GM19043 (cell line): ENCODE data around the gene PSMD7.
"Not testable (repeated sequence)": the region's sequence is repeated elsewhere in the genome, so short reads cannot be mapped to it uniquely, and the experiment has no call there.

Experiments used
- ATAC-seq: cut with Tn5 transposase; IDR thresholded peaks from one replicate; pipeline ENCODE4 v1.9.1; 2021; ENCODE audit warnings: low read depth; ENCODE audit not compliant: unreplicated experiment

PSMD7 gene

GRCh38 chr16:74339226-74339625 is 42.6 kb downstream of the PSMD7 start:
- not testable (repeated sequence) for ATAC-seq

GRCh38 chr16:74353038-74353437 is 56.4 kb downstream of the PSMD7 start:
- not testable (repeated sequence) for ATAC-seq
